Adipocyte (in vitro differentiated cells): Measurements from ENCODE around the gene ZBTB9.
"Not testable (repeated sequence)": the region's sequence is repeated elsewhere in the genome, so short reads cannot be mapped to it uniquely, and the experiment has no call there.

Experiments used
- DNase-seq: peaks from one replicate; pipeline ENCODE4 v3.0.0-alpha.2; 2015; ENCODE audit warnings: low read depth
- H3K27me3 ChIP-seq: replicated peaks from 2 replicates; pipeline ENCODE4 v1.7.0; 2013; ENCODE audit warnings: mild to moderate bottlenecking, low read length, moderate library complexity; ENCODE audit not compliant: control insufficient read depth, insufficient read depth
- H3K36me3 ChIP-seq: 2 replicates; pipeline ENCODE4 v1.7.0; 2013; ENCODE audit warnings: low read length, mild to moderate bottlenecking, moderate library complexity; ENCODE audit not compliant: control insufficient read depth, insufficient read depth, severe bottlenecking
- H3K4me1 ChIP-seq: 2 replicates; pipeline ENCODE4 v1.7.0; 2013; ENCODE audit warnings: mild to moderate bottlenecking, low read length, moderate library complexity; ENCODE audit not compliant: control insufficient read depth, insufficient read depth
- H3K4me3 ChIP-seq: 2 replicates; pipeline ENCODE4 v1.7.0; 2013; ENCODE audit warnings: mild to moderate bottlenecking, low read length, moderate library complexity
- H3K9ac ChIP-seq: 2 replicates; pipeline ENCODE4 v1.7.0; 2013; ENCODE audit warnings: mild to moderate bottlenecking, low read length, moderate library complexity
- H3K9me3 ChIP-seq: 2 replicates; pipeline ENCODE4 v1.7.0; 2013; ENCODE audit warnings: mild to moderate bottlenecking, low read length, moderate library complexity; ENCODE audit not compliant: control insufficient read depth

The ZBTB9 gene

DNA sequence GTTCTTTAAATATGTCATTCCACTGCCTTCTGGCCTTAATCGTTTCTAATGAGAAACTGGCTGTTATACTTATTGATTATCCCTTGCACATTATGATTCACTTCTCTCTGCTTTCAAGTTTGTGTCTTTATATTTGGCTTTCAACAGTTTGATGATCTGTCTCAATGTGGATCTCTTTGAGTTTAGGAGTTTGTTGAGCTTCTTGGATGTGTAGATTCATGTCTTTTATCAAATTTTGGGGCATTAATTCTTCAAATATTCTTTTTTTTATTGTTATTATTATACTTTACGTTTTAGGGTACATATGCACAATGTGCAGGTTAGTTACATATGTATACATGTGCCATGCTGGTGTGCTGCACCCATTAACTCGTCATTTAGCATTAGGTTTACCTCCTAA is 29.3 kb downstream of the ZBTB9 start:
- no peaks in the 10 kb centered on the region for H3K4me1 ChIP-seq
- DNase-seq: no peak

DNA sequence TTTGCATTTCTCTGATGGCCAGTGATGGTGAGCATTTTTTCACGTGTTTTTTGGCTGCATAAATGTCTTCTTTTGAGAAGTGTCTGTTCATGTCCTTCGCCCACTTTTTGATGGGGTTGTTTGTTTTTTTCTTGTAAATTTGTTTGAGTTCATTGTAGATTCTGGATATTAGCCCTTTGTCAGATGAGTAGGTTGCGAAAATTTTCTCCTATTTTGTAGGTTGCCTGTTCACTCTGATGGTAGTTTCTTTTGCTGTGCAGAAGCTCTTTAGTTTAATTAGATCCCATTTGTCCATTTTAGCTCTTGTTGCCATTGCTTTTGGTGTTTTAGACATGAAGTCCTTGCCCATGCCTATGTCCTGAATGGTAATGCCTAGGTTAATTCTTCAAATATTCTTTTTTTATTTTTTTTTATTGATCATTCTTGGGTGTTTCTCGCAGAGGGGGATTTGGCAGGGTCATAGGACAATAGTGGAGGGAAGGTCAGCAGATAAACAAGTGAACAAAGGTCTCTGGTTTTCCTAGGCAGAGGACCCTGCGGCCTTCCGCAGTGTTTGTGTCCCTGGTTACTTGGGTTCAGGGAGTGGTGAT is 30.4 kb downstream of the ZBTB9 start:
- not testable (repeated sequence) for H3K9me3 ChIP-seq

More for the DNA sequence above, 29.3 kb downstream of the ZBTB9 start:
- Histone ChIP-seq H3K27me3 (peaks cover 15% of the 10 kb centered on the region), H3K4me3 (no peak overlapping the region), H3K9ac (no peak overlapping the region), H3K36me3 (no peaks in the 10 kb centered on the region), H3K9me3 (peaks cover 6% of the 10 kb centered on the region)

DNA sequence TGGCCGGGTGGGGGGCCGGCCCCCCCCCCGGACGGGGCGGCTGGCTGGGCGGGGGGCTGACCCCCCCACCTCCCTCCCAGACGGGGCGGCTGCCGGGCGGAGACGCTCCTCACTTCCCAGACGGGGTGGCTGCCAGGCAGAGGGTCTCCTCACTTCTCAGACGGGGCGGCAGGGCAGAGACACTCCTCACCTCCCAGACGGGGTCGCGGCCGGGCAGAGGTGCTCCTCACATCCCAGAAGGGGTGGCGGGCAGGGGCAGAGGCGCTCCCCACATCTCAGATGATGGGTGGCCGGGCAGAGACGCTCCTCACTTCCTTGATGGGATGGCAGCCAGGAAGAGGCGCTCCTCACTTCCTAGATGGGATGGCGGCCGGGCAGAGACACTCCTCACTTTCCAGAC is 31.3 kb downstream of the ZBTB9 start:
- not testable (repeated sequence) for H3K4me3 ChIP-seq, DNase-seq, H3K4me1 ChIP-seq, H3K9me3 ChIP-seq, H3K36me3 ChIP-seq, H3K9ac ChIP-seq
- H3K27me3 ChIP-seq: peaks cover 15% of the 10 kb centered on the region

More for the DNA sequence above, 30.4 kb downstream of the ZBTB9 start:
- not testable (repeated sequence) for H3K4me3 ChIP-seq, H3K4me1 ChIP-seq, H3K9ac ChIP-seq, H3K36me3 ChIP-seq, DNase-seq
- peaks cover 13% of the 10 kb centered on the region for H3K27me3 ChIP-seq

DNA sequence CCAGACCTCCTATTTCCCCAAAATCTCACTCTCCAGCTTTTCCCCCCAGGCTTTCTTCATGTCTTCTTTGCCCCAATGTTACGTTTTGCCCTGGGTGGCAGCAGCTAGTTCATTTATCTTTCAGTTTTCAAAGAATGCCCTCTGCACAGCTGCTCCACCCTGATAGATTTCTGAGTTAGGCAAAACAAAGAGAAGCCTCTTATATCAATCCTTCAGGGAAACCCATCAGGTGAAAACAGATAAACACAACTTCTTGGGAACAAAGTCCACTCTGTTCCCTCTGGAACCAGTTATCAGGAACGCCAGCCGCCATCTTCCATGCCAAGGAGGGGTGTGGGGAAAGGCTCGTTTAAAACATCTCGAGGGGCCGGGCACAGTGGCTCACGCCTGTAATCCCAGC is 34.0 kb downstream of the ZBTB9 start:
- no peak for DNase-seq
- H3K4me3 ChIP-seq: no peak overlapping the region

DNA sequence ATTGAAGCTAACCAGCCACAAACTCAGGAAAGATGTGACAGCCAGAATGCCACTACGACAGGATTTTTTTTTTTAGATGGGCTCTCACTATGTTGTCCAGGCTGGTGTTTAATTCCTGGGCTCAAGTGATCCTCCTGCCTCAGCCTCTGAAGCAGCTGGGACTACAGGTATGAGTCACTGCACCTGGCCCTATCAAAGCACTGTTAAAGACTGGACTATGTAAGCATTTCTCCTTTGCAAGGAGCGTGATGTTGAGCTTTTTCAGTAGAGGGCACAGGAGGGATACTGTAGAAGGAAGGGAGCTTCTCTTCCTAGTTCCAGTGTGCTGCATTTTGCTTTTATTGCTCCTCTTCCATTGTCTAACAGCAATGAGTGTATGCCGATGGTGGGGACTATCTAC is 35.8 kb downstream of the ZBTB9 start:
- no peak for DNase-seq
- peaks cover 27% of the 10 kb centered on the region for H3K27me3 ChIP-seq
- no peaks in the 10 kb centered on the region for H3K9me3 ChIP-seq
- no peaks in the 10 kb centered on the region for H3K36me3 ChIP-seq
- no peak overlapping the region for H3K9ac ChIP-seq
- no peaks in the 10 kb centered on the region for H3K4me1 ChIP-seq
- no peak overlapping the region for H3K4me3 ChIP-seq

More for the DNA sequence above, 34.0 kb downstream of the ZBTB9 start:
- peaks cover 27% of the 10 kb centered on the region for H3K27me3 ChIP-seq
- H3K4me1 ChIP-seq: no peaks in the 10 kb centered on the region
- no peaks in the 10 kb centered on the region for H3K36me3 ChIP-seq
- H3K9ac ChIP-seq: no peak overlapping the region
- H3K9me3 ChIP-seq: peaks cover 5% of the 10 kb centered on the region

DNA sequence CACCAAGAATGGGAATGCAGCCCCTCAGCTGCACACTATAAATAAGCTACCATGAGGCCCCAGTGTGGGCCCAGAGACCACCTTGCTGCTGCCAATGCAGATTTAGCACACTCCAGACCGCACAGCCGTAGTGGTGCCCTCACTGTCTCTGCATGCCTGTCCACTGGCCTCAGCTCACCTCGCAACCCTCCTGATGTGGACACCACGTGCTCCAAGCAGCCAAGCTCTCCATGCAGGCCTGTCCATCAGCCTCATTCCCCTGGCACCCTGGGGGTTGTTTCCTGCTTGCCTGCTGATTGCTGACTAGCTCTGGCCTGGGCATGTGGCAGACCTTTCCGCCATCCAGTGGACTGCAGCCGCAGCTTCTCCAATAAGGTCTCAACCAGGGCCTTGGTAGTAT is 36.2 kb downstream of the ZBTB9 start:
- H3K4me1 ChIP-seq: no peaks in the 10 kb centered on the region
- H3K36me3 ChIP-seq: no peaks in the 10 kb centered on the region
- no peaks in the 10 kb centered on the region for H3K9me3 ChIP-seq
- no peak for DNase-seq
- H3K9ac ChIP-seq: no peak overlapping the region
- H3K4me3 ChIP-seq: no peak overlapping the region
- H3K27me3 ChIP-seq: peaks cover 27% of the 10 kb centered on the region

DNA sequence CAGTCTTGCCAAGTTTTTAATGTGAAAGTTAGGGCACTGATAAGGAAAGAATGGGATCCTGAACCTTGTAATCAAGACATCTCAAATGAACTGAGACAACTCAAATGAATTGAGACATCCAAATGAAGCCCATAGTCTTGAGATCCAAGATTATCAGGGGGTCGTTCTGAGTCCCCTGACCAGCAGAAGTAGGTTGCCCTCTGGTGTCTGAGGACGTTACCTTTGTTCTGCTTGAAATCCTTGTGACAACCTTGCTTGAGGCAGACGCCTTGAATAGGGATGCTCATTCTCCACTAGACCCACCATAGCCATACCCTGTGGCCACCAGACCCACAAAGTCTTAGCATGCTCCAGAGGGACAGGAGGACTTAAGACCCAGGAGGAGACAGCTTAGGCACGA is 37.7 kb downstream of the ZBTB9 start:
- peaks cover 27% of the 10 kb centered on the region for H3K27me3 ChIP-seq
- no peak overlapping the region for H3K4me3 ChIP-seq
- no peak overlapping the region for H3K9ac ChIP-seq
- no peaks in the 10 kb centered on the region for H3K9me3 ChIP-seq
- no peaks in the 10 kb centered on the region for H3K4me1 ChIP-seq
- DNase-seq: no peak
- no peaks in the 10 kb centered on the region for H3K36me3 ChIP-seq

DNA sequence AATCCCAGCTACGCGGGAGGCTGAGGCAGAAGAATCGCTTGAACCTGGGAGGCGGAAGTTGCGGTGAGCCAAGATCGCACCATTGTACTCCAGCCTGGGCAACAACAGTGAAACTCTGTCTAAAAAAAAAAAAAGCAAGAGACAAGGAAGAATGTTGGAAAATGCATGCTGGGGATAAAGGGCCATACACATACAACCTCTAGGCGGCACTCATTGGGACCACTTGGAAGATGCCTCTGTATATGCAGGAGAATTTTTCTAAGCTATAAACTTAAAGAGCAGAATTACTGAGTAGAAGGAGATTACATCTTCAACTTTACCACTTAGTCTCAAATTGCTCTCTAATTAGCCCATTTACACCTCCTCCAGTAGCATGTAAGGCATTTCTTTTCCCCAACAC is 42.8 kb downstream of the ZBTB9 start:
- DNase-seq: no peak
- Histone ChIP-seq H3K4me3 (no peak overlapping the region), H3K27me3 (peaks cover 30% of the 10 kb centered on the region), H3K4me1 (no peaks in the 10 kb centered on the region), H3K9ac (no peak overlapping the region), H3K36me3 (no peaks in the 10 kb centered on the region), H3K9me3 (peaks cover 5% of the 10 kb centered on the region)

DNA sequence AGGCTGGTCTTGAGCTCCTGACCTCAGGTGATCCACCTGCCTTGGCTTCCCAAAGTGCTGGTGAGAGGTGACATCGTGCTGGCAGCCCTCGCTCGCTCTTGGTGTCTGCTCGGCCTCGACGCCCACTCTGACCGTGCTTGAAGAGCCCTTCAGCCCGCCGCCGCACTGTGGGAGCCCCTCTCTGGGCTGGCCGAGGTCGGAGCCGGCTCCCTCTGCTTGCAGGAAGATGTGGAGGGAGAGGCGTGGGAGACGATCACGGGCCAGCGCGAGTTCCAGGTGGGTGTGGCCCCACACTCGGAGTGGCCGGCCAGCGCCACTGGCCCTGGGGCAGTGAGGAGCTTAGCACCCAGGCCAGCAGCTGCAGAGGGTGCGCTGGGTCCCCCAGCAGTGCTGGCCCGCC is 48.1 kb downstream of the ZBTB9 start:
- no peak for DNase-seq
- H3K9ac ChIP-seq: no peak overlapping the region

DNA sequence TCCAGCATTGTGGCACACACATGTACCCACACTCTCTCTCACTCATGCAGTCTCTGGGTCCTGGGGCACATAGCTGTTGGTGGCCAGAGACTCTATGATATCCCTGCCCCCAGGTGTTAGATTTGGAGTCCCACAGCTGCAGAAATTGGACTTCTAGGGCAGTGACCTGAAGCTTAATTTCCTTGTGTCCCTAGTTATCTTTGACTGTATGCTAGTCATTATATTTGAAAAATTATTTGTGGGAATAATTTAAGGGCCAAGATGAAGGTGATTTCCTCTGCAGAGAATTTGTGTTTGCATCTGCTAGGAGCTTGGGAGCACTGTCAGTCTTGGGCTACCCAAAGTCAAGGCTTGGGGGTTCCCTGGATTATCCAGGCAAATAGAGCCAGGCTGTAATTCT is 50.1 kb downstream of the ZBTB9 start:
- Histone ChIP-seq H3K36me3 (no peaks in the 10 kb centered on the region), H3K4me3 (no peak overlapping the region), H3K9me3 (peaks cover 5% of the 10 kb centered on the region), H3K27me3 (peaks cover 7% of the 10 kb centered on the region), H3K4me1 (peaks cover 3% of the 10 kb centered on the region), H3K9ac (no peak overlapping the region)
- DNase-seq: no peak

More for the DNA sequence above, 48.1 kb downstream of the ZBTB9 start:
- H3K27me3 ChIP-seq: peaks cover 22% of the 10 kb centered on the region
- H3K9me3 ChIP-seq: peaks cover 10% of the 10 kb centered on the region
- H3K4me1 ChIP-seq: no peaks in the 10 kb centered on the region
- H3K4me3 ChIP-seq: no peak overlapping the region
- H3K36me3 ChIP-seq: no peaks in the 10 kb centered on the region

DNA sequence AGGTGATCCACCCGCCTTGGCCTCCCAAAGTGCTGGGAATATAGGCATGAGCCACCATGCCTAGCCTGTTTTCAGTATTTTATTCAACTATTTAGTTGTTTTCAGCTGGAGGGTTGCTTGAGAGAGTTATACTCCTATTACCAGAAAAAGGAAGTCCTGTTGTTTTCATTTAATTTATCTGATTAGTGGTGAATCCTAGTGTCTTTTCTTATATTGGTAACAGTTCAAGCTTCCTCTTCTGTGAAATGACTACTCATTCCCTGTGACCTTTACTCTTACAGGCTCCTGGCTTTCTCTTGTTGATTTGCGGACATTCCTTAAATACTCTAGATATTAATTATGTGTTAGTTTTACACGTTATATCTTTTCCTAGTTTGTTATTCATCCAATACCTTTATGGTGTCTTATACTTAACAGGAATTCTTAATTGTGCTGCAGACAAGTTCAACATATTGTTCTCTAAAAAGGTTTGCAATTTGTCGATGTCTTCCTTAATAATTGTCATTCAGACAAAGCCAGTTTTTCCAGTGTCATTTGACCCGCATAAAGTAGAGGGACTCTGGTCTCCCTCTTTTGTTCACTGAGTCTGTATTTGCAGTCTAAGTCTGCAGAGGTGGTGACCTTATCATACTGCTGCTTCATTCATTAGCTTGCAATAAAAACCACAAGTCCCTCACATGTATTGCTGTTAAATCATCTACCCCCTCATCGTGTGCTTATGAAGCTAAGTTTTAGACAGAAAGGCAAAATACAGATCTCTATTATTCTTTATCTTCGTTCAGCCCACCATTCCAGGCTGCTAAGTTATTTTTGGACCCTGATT is 51.4 kb downstream of the ZBTB9 start:
- no peak overlapping the region for H3K9ac ChIP-seq
- H3K36me3 ChIP-seq: no peaks in the 10 kb centered on the region
- peaks cover 5% of the 10 kb centered on the region for H3K9me3 ChIP-seq
- DNase-seq: no peak
- H3K27me3 ChIP-seq: peaks cover 4% of the 10 kb centered on the region
- peaks cover 3% of the 10 kb centered on the region for H3K4me1 ChIP-seq
- no peak overlapping the region for H3K4me3 ChIP-seq
